HG03066 (cell line): ENCODE results near the gene ANKRD34C.
A peak's percentile ranks its signal among the peaks of the same experiment; 100 is the strongest.
"Not testable (repeated sequence)": the region's sequence is repeated elsewhere in the genome, so short reads cannot be mapped to it uniquely, and the experiment has no call there.

Experiments
- ATAC-seq: cut with Tn5 transposase; IDR thresholded peaks from one replicate; pipeline ENCODE4 v1.9.1; 2021; ENCODE audit warnings: low read depth; ENCODE audit not compliant: unreplicated experiment

Gene ANKRD34C

DNA sequence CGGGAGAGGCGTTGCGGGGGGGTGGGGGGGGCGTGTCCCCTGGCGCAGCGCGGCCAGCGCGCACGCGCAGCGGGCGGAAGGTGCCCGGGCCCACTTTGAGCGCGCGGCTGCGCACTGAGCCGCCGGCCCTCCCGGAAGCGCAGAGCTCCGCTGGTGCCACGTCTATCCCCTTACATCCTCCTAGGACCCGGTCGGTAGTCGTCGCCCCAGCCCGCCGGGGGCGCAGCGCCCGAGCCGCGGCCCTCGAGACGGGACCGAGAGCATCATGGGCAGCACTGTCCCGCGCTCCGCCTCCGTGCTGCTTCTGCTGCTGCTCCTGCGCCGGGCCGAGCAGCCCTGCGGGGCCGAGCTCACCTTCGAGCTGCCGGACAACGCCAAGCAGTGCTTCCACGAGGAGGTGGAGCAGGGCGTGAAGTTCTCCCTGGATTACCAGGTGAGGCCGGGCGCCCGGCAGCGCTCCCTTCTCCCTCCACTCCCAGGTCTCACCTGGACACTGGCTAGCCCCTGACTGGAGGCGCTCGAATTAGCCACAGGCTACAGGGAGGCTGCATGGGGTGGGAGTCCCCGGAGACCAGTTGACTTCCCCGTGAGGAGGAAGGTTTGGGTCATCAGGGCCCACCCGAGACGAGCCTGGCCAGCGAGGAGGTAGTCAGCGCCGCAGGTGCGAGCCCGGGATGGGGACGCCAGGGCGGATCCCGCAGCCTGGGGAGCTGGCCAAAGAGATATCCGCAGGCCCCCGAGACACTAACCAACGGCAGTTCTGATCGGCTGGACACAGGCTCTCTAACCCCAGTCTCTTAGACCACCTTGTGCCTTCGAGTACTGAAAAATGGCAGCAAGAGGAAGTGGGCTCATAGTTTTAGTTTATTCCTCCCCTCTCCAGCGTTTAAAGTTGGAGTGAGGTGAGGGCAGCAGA lies 28.7 kb downstream of the ANKRD34C start, which contains the start of gene TMED3:
TMED3 (plus strand) TSS at position 128 of the 916 bp plus-strand sequence; CDS start at position 266, 138 bp downstream.
- ATAC-seq = peak; percentile 90

DNA sequence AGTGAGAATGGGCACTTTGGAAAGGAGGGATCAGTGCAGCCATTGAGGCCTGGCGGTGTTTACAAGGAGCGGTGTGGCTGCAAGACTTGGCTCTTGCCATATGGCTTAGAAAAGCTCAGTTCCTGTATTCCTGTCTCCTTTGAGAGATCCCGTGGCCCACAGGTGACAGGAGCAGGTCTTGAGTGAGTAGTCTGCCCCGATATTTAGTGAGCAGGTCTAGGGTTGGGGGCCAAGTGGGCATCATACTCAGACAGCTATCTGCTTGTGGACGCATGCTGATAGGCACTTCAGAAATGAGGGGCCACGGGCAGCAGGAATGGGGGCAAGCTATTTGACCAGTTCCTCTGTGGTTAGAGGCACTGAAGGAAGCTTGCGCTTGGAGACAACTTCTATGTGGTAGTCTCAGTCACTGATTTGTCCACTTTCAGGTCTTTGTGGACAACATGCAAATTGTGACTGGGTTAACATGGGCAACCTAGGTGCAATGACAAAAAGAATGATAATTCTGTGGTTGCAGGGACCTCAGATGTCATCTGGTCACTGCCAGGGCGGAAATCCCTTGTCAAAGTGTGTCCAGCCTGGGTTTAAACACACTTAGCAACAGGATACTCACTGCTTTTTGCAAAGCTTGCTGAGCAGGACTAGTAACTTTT lies 29.5 kb downstream of the ANKRD34C start:
- ATAC-seq = no peak

DNA sequence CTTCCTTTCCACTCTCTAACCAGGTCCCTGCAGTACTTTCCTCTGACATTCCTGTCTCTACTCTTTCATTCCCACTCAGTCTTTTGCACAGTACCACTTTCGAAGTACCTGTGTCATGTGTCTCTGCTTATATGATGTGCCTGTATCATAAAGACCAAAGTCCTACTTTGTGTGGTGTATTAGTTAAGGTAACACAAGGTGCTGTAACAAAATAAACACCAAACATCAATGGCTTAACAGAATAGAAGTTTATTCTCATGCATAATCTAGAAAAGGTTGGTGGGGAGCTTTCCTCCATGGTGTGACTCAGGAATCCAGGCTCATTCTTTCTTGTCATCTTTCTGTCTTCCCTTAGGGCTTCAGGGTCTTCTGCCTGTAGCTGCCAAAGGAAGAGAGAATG lies 31.7 kb downstream of the ANKRD34C start:
- ATAC-seq = no peak

DNA sequence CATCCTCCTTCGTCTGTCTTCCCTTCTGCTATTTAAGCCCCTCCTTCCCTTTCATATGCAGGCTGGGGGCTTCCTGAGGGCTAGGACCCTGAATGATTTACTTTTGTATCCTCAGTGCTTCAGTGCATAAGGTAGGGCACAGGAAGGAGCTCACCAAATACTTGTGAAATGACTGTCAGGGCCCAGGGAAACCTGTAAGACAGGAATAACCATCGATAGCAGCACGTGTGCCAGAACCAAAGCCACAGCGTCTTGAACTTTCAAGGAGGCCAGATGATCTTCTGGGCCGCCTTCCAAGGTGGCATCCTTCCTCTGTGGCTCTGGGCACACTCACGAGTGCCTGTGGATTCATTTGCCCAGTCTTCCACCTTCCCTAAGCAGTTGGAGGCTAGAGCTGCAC lies 32.3 kb downstream of the ANKRD34C start:
- ATAC-seq = no peak

DNA sequence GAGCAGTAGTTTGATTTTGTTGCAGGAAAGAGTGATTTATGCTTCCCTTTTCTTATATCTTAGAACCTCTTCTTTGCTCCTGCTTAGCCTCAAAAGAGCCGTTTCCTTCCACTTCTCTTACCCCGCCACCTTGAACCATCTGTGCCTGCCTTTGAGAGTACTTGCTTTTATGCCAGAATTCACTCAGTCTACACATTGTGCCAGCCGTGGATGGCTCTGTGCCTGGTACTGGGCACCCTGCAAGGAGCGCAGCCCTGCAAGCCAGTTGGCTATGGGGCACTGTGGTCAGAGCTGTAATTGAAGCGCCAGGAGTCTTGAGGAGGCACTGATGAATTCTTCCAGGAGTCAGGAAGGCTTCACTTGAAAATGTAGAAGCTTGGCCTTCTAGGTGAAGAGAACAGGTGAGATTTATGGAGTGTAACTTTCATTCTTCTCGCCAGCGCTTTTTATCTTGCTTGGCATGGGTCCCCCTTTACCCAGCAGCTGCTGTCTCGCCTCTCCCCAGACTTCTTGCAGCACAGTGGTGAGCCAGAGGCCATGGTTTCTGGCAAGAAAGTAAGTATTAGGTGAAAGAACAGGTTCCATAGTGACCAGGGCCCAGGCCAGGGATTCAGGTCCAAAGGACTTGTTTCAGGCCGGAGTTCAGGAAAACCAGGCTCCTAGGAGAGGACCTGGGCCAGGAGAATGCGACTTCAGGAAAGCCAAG lies 33.3 kb downstream of the ANKRD34C start:
- no peak for ATAC-seq

DNA sequence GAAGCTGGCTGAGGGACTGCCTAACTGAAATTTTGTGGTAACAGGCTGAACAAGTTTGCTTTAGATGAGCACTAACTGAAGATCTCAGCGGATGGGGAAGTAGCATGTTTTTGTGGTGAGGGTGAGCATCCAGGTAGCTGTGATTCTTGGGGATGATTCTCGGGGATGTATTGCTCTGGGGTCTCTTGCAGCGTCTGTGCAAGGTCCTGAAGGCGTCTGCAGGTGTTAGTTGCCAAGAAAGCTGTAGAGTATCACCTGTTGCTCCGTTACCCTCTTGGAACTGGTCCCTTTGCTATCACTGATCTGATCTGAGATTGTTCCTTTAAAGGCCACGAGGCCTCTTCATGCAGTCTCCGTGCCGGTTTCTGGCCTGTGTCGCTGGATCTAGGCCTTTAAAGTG lies 34.3 kb downstream of the ANKRD34C start:
- no peak for ATAC-seq

DNA sequence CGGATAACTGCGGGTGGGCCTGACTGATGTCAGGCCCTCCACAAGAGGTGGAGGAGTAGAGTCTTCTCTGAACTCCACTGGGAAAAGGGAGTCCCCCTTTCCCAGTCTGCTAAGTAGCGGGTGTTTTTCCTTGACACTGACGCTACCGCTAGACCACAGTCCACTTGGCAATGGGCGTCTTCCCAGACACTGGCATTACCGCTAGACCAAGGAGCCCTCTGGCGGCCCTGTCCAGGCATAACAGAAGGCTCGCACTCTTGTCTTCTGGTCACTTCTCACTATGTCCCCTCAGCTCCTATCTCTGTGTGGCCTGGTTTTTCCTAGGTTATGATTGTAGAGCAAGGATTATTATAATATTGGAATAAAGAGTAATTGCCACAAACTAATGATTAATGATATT lies 37.5 kb downstream of the ANKRD34C start:
- not testable (repeated sequence) for ATAC-seq

DNA sequence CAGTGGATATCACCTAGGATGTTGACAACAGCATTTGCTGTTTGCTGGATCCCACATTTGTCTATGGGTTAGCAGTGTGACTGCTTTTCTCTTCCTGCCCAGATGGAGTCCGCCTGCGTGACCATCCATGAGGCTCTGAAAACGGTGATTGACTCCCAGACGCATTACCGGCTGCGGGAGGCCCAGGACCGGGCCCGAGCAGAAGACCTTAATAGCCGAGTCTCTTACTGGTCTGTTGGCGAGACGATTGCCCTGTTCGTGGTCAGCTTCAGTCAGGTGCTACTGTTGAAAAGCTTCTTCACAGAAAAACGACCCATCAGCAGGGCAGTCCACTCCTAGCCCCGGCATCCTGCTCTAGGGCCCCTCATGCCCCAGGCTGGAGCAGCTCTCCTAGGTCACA lies 39.4 kb downstream of the ANKRD34C start:
- no peak for ATAC-seq

DNA sequence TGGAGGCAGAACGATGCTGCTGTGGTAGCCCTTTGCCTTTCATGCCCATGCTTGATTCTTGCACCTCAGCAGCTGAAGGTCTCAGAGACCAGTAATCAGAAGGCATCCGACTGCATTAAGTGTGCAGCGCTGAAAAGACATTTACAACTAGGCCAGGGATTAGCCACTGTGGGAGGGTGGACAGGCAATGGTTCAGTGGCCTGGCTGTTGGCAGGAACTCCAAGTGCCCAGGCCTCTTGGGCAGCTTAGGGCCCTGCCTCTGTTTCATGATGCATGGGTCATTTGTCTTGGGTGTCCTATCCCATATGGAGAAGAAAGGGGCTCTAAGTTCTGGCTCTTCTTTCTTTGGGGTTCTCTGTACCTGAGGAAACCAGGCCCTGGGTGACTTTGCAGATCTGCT lies 39.8 kb downstream of the ANKRD34C start:
- ATAC-seq = no peak

DNA sequence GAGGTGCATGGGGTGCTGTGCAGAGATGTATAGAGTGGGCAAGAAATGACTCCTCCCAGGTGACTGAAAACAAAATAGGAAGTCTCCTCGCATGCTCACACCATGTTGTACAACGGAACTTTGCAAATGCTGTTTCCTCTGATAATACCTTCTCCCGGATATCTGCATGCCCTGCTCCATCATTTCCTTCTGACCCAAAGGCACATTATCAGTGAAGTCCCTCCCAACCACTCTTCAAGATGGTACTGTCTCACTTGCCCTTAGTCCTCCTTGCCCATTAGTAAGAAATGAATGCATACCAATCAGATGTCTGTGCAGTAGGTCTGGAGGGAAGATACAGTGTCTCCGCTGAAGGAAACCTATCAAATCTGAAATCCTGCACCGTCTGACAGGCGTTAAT lies 40.4 kb downstream of the ANKRD34C start:
- ATAC-seq = no peak

DNA sequence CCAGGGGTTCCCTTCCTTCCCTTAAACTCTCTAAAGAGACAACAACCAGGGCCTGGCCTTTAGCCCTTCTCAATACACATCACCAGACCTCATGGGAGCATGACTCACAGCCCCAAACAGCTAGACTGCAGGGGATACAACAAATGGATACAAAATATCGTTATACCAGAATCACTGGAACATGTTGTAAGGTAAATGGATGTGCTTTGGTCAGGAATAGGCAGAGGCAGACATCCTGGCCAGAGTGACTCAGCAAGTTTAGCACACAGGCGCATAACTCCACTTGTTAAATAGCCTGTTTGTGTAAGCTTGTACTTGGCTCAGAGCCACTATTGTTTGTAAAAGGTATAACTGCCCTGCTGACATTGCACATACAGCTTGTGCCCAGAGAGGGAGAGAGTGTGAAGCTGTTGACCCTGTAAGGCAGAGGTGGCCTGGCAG lies 46.7 kb downstream of the ANKRD34C start:
- ATAC-seq = no peak
